IMR-90 (cell line): Measurements from ENCODE around the gene NPIPB6. TPM values are rescaled to one million over a fixed set of nuclear protein-coding genes. Genes with fewer than 3 reads are reported as not detected.

Experiments used
- ATAC-seq: fragments of 200-7000 bp; cut with Tn5 transposase; 2 replicates; pipeline ENCODE4 v1.9.1; 2020; ENCODE audit warnings: low read depth, mild to moderate bottlenecking, moderate library complexity
- BruUV-seq: library from RNA; stranded (reverse); fragments of 400-500 nt; replicated peaks from 2 replicates; lab custom pipeline; 2021; lab: Mats Ljungman, UMichigan
- CTCF ChIA-PET: fragments of 300-600 bp; formaldehyde crosslinking; extraction: SDS; loops from one replicate; lab custom pipeline; 2021; ENCODE audit warnings: antibody characterized with exemption; lab: Yijun Ruan, JAX
- POLR2A ChIA-PET: fragments of 300-600 bp; sonication (Branson Sonifier 250); formaldehyde crosslinking; loops from one replicate; lab custom pipeline; 2022; ENCODE audit warnings: antibody characterized with exemption; ENCODE audit not compliant: unreplicated experiment; lab: Charles Lee
- DNase-seq: peaks from one replicate; pipeline ENCODE4 v3.0.0; 2013
- H2AFZ ChIP-seq: replicated peaks from 2 replicates; pipeline ENCODE3; 2013; ENCODE audit warnings: low read length, mild to moderate bottlenecking; ENCODE audit not compliant: poor library complexity
- H2AK5ac ChIP-seq: 2 replicates; pipeline ENCODE4 v1.6.1; 2013; ENCODE audit warnings: low read depth, low read length, inconsistent platforms
- H2AK9ac ChIP-seq: replicated peaks from 2 replicates; pipeline ENCODE3; 2013; ENCODE audit warnings: mild to moderate bottlenecking, low read depth, low read length, moderate library complexity; ENCODE audit not compliant: poor library complexity
- H2BK120ac ChIP-seq: 2 replicates; pipeline ENCODE4 v1.6.1; 2013; ENCODE audit warnings: low read depth, low read length, inconsistent platforms
- H2BK15ac ChIP-seq: 3 replicates; pipeline ENCODE4 v1.6.1; 2013; ENCODE audit warnings: low read depth, low read length, inconsistent platforms
- H2BK20ac ChIP-seq: 2 replicates; pipeline ENCODE4 v1.6.1; 2013; ENCODE audit warnings: low read depth, mild to moderate bottlenecking, inconsistent platforms, low read length, moderate library complexity
- H2BK5ac ChIP-seq: 2 replicates; pipeline ENCODE4 v1.6.1; 2013; ENCODE audit warnings: mild to moderate bottlenecking, low read depth, low read length, inconsistent platforms; ENCODE audit not compliant: poor library complexity, severe bottlenecking
- H3K14ac ChIP-seq: replicated peaks from 2 replicates; pipeline ENCODE4 v1.6.1; 2013; ENCODE audit warnings: low read depth, low read length, inconsistent platforms
- H3K18ac ChIP-seq: 2 replicates; pipeline ENCODE4 v1.6.1; 2013; ENCODE audit warnings: low read depth, low read length, control low read depth
- H3K23ac ChIP-seq: 2 replicates; pipeline ENCODE4 v1.6.1; 2013; ENCODE audit warnings: low read depth, low read length, inconsistent platforms
- H3K27ac ChIP-seq: 2 replicates; pipeline ENCODE4 v1.5.1; 2013; ENCODE audit warnings: mild to moderate bottlenecking, control low read depth, low read length; ENCODE audit not compliant: insufficient read depth
- H3K27me3 ChIP-seq: 2 replicates; pipeline ENCODE4 v1.6.1; 2013; ENCODE audit warnings: low read length; ENCODE audit not compliant: control insufficient read depth, insufficient read depth
- H3K36me3 ChIP-seq: 2 replicates; pipeline ENCODE4 v1.6.1; 2013; ENCODE audit warnings: low read length, mixed read lengths; ENCODE audit not compliant: control insufficient read depth, insufficient read depth
- H3K4ac ChIP-seq: 2 replicates; pipeline ENCODE4 v1.6.1; 2013; ENCODE audit warnings: low read depth, low read length, inconsistent platforms
- H3K4me1 ChIP-seq: 2 replicates; pipeline ENCODE4 v1.6.1; 2013; ENCODE audit warnings: low read length, mixed read lengths; ENCODE audit not compliant: control insufficient read depth, insufficient read depth
- H3K4me2 ChIP-seq: 2 replicates; pipeline ENCODE4 v1.6.1; 2013; ENCODE audit warnings: low read depth, mild to moderate bottlenecking, control low read depth, low read length, moderate library complexity
- H3K4me3 ChIP-seq: 2 replicates; pipeline ENCODE4 v1.5.1; 2013; ENCODE audit warnings: low read depth, mild to moderate bottlenecking, control low read depth, low read length, moderate library complexity; ENCODE audit not compliant: insufficient read depth
- H3K56ac ChIP-seq: 2 replicates; pipeline ENCODE4 v1.6.1; 2013; ENCODE audit warnings: low read length, inconsistent platforms; ENCODE audit not compliant: insufficient read depth; ENCODE audit errors: extremely low read depth
- H3K79me1 ChIP-seq, 2 experiments: 2 replicates each; pipeline ENCODE4 v1.6.1; 2013; ENCODE audit warnings: low read length in 2 of 2, inconsistent platforms in 1 of 2, low read depth in 1 of 2
- H3K9ac ChIP-seq: 2 replicates; pipeline ENCODE4 v1.6.1; 2013; ENCODE audit warnings: low read depth, low read length, control low read depth
- H3K9me1 ChIP-seq: 2 replicates; pipeline ENCODE4 v1.6.1; 2013; ENCODE audit warnings: low read length, inconsistent platforms; ENCODE audit not compliant: insufficient read depth
- H3K9me3 ChIP-seq: 2 replicates; pipeline ENCODE4 v1.6.1; 2013; ENCODE audit warnings: low read length; ENCODE audit not compliant: control insufficient read depth, insufficient read depth
- H4K20me1 ChIP-seq: 2 replicates; pipeline ENCODE4 v1.6.1; 2013; ENCODE audit warnings: low read length, inconsistent platforms; ENCODE audit not compliant: insufficient read depth
- H4K5ac ChIP-seq: 2 replicates; pipeline ENCODE4 v1.6.1; 2013; ENCODE audit warnings: mild to moderate bottlenecking, low read depth, low read length, control low read depth
- H4K8ac ChIP-seq, 2 experiments: 2 replicates each; pipeline ENCODE4 v1.6.1; 2013; ENCODE audit warnings: low read depth in 2 of 2, low read length in 2 of 2, control low read depth in 1 of 2, inconsistent platforms in 1 of 2
- H4K91ac ChIP-seq: 2 replicates; pipeline ENCODE4 v1.6.1; 2013; ENCODE audit warnings: low read depth, low read length, inconsistent platforms; ENCODE audit not compliant: insufficient read depth
- BHLHE40 ChIP-seq: fragments of 150-350 bp; IDR thresholded peaks from 2 replicates; pipeline ENCODE4 v1.6.1; 2016; ENCODE audit warnings: mild to moderate bottlenecking, low read depth, low read length
- CEBPB ChIP-seq: IDR thresholded peaks from 2 replicates; pipeline ENCODE4 v1.6.1; 2012; ENCODE audit warnings: low read depth, low read length, improper control_type of control experiment
- CHD1 ChIP-seq: IDR thresholded peaks from 2 replicates; pipeline ENCODE4 v1.6.1; 2012; ENCODE audit warnings: low read depth, low read length, improper control_type of control experiment
- CTCF ChIP-seq: conservative IDR thresholded peaks from 2 replicates; pipeline ENCODE4 v1.5.1; 2012; ENCODE audit warnings: mild to moderate bottlenecking, low read depth, low read length, improper control_type of control experiment
- FOS ChIP-seq: fragments of 150-350 bp; IDR thresholded peaks from 2 replicates; pipeline ENCODE4 v1.6.1; 2016; ENCODE audit warnings: low read depth, low read length
- MAFK ChIP-seq: IDR thresholded peaks from 2 replicates; pipeline ENCODE4 v1.6.1; 2012; ENCODE audit warnings: low read depth, low read length, improper control_type of control experiment
- MAZ ChIP-seq: IDR thresholded peaks from 2 replicates; pipeline ENCODE4 v1.6.1; 2012; ENCODE audit warnings: low read depth, mild to moderate bottlenecking, low read length, improper control_type of control experiment, moderate library complexity, borderline replicate concordance
- MXI1 ChIP-seq: IDR thresholded peaks from 2 replicates; pipeline ENCODE4 v1.6.1; 2012; ENCODE audit warnings: low read depth, mild to moderate bottlenecking, low read length, moderate library complexity, borderline replicate concordance
- NFE2L2 ChIP-seq: fragments of 150-350 bp; IDR thresholded peaks from 2 replicates; pipeline ENCODE4 v1.6.1; 2016; ENCODE audit warnings: low read depth, mild to moderate bottlenecking, low read length
- POLR2A ChIP-seq: IDR thresholded peaks from 2 replicates; pipeline ENCODE4 v1.6.1; 2012; ENCODE audit warnings: mild to moderate bottlenecking, low read depth, low read length
- RAD21 ChIP-seq: IDR thresholded peaks from 2 replicates; pipeline ENCODE4 v1.6.1; 2012; ENCODE audit warnings: low read length, improper control_type of control experiment
- RCOR1 ChIP-seq: IDR thresholded peaks from 2 replicates; pipeline ENCODE4 v1.6.1; 2012; ENCODE audit warnings: mild to moderate bottlenecking, low read length, improper control_type of control experiment; ENCODE audit not compliant: insufficient replicate concordance
- RFX5 ChIP-seq: IDR thresholded peaks from 2 replicates; pipeline ENCODE4 v1.8.0; 2012; ENCODE audit warnings: low read depth, mild to moderate bottlenecking, low read length, moderate library complexity
- SMC3 ChIP-seq: fragments of 150-350 bp; IDR thresholded peaks from 2 replicates; pipeline ENCODE4 v1.6.1; 2016; ENCODE audit warnings: low read depth, mild to moderate bottlenecking, antibody characterized with exemption, low read length, moderate library complexity
- USF2 ChIP-seq: fragments of 150-350 bp; IDR thresholded peaks from 2 replicates; pipeline ENCODE4 v1.6.1; 2017; ENCODE audit warnings: mild to moderate bottlenecking, antibody characterized with exemption, low read length, low read depth
- WGBS, 2 experiments: methylation state at CpG; one replicate each; pipeline versions ENCODE4 v1.1.5 to v1.1.7; 2013; ENCODE audit warnings: missing lambda C conversion rate in 2 of 2; ENCODE audit not compliant: insufficient read length in 1 of 2; ENCODE audit errors: extremely low coverage in 2 of 2; 5-methylcytosine and 5-hydroxymethylcytosine counted together
- dilution Hi-C: fragments of 300-500 bp; cut with HindIII; formaldehyde crosslinking; loops from one replicate; pipeline ENCODE4 v1.14.3; 2018; ENCODE audit warnings: low sequenced_read_pairs; ENCODE audit not compliant: unreplicated experiment
- in situ Hi-C: fragments of 300-500 bp; cut with MboI; formaldehyde crosslinking; loops from 3 replicates; pipeline ENCODE4 v1.14.3; 2019; ENCODE audit warnings: low sequenced_read_pairs, inconsistent platforms, mixed read lengths
- intact Hi-C: fragments of 100-400 bp; cut with micrococcal nuclease; formaldehyde crosslinking; loops from 2 replicates; pipeline ENCODE4 v1.10.0; 2022
- polyA plus RNA-seq, 3 experiments: library from polyadenylated mRNA; depleted of rRNA; stranded (reverse); fragments of >200 nt; gene quantifications; 2 replicates each; pipeline ENCODE4 v1.2.3, GENCODE V29; 2012; ENCODE audit warnings: low replicate concordance in 1 of 3
- total RNA-seq: library from RNA; depleted of rRNA; stranded (reverse); fragments of >200 nt; gene quantifications from 2 replicates; pipeline ENCODE4 v1.2.3, GENCODE V29; 2012
- TF ChIP-seq, protein P1 (sequence below): fragments of 150-350 bp; IDR thresholded peaks from 2 replicates; pipeline ENCODE4 v1.6.1; 2016; ENCODE audit warnings: low read depth, mild to moderate bottlenecking, low read length, moderate library complexity, borderline replicate concordance

NPIPB6 gene
- total and polyA plus RNA-seq, 2 of the 4 experiments (the other 2 are of a cell fraction): 0.18 to 0.19 TPM

- Histone ChIP-seq H3K18ac (no peak overlapping the region), H3K27ac (no peak overlapping the region), H3K23ac (no peak overlapping the region), H4K8ac (no peak overlapping the region), H3K4me1 (no peaks in the 10 kb centered on the region), H3K56ac (no peak overlapping the region), H2BK15ac (no peak overlapping the region), H2AFZ (no peak overlapping the region), H2BK20ac (no peak overlapping the region), H3K9me1 (no peaks in the 10 kb centered on the region), H2BK5ac (no peak overlapping the region), H3K4ac (no peak overlapping the region), H3K4me2 (no peak overlapping the region), H3K79me1 (no peaks in the 10 kb centered on the region), H3K4me3 (no peak overlapping the region), H3K27me3 (no peaks in the 10 kb centered on the region; the same call in 1 of the 2 replicates), H2AK5ac (no peak overlapping the region), H4K5ac (no peak overlapping the region), H3K36me3 (no peaks in the 10 kb centered on the region), H2BK120ac (no peak overlapping the region), H3K9ac (no peak overlapping the region), H3K9me3 (no peaks in the 10 kb centered on the region), H4K20me1 (no peaks in the 10 kb centered on the region), H2AK9ac (no peak overlapping the region), H3K14ac (no peak overlapping the region), H4K91ac (no peak overlapping the region)
- ATAC-seq (no peak), DNase-seq (no peak)
- no TSS peak for BruUV-seq
- intact Hi-C loops: loop anchor here (1.0 kb wide), 2 partner anchors 41 to 229 kb away; no protein-coding TSS in a partner anchor
- in situ Hi-C loops: loop anchor here (10.0 kb wide), 1 partner anchor 224 kb away; no protein-coding TSS in a partner anchor
- 99% methylated on average over 16 of the region's 49 CpGs; no CpG with 5 or more reads in 1 of the 2 experiments for whole genome bisulfite sequencing, 2 experiments
- POLR2A ChIA-PET: no interaction called here
- TF ChIP-seq MAZ (no peak), MXI1 (no peak), RAD21 (no peak), RCOR1 (no peak), MAFK (no peak), FOS (no peak), RFX5 (no peak), SMC3 (no peak), BHLHE40 (no peak), POLR2A (no peak), CTCF (no peak), NFE2L2 (no peak), CHD1 (no peak), CEBPB (no peak), USF2 (no peak)
- TF ChIP-seq, protein P1, sequence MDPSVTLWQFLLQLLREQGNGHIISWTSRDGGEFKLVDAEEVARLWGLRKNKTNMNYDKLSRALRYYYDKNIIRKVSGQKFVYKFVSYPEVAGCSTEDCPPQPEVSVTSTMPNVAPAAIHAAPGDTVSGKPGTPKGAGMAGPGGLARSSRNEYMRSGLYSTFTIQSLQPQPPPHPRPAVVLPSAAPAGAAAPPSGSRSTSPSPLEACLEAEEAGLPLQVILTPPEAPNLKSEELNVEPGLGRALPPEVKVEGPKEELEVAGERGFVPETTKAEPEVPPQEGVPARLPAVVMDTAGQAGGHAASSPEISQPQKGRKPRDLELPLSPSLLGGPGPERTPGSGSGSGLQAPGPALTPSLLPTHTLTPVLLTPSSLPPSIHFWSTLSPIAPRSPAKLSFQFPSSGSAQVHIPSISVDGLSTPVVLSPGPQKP: no peak
- CTCF ChIA-PET: no interaction called here
- dilution Hi-C loops: no loop called here
Measured at GRCh38 chr16:28320741-28321140, 42.6 kb downstream of the NPIPB6 start.
